Measurements from ENCODE around the gene FDCSP.
"Not testable (repeated sequence)": the region's sequence is repeated elsewhere in the genome, so short reads cannot be mapped to it uniquely, and the experiment has no call there.

FDCSP gene

DNA sequence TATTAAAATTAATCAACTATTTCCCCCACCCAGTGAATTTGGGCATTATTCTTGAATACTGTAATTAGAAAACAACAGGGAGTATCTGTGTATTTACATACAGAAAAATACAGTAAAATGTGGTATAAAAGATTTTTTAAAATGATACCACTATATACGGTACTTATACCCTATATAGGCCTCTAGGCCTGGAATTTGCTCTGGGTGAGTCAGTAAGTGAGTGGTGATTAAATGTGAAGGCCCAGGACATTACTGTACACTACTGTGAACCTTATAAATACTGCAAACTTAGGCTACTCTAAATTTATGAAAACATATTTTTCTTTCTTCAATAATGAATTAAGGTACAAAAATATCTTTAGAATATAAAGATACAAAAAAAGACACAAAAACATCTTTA is 10.2 kb downstream of the FDCSP start:
- Histone ChIP-seq H3K27me3 (no peaks in the 10 kb centered on the region), H3K4me3 (no peak overlapping the region), H3K4me2 (no peak overlapping the region), H3K4me1 (no peaks in the 10 kb centered on the region), H3K9ac (no peak overlapping the region), H3K27ac (no peak overlapping the region), H3K9me3 (no peaks in the 10 kb centered on the region), H4K20me1 (no peaks in the 10 kb centered on the region), H3K36me3 (no peaks in the 10 kb centered on the region)
- no peak for TF ChIP-seq Cebpa-rat (IDR thresholded peaks at IDR 0.05)

DNA sequence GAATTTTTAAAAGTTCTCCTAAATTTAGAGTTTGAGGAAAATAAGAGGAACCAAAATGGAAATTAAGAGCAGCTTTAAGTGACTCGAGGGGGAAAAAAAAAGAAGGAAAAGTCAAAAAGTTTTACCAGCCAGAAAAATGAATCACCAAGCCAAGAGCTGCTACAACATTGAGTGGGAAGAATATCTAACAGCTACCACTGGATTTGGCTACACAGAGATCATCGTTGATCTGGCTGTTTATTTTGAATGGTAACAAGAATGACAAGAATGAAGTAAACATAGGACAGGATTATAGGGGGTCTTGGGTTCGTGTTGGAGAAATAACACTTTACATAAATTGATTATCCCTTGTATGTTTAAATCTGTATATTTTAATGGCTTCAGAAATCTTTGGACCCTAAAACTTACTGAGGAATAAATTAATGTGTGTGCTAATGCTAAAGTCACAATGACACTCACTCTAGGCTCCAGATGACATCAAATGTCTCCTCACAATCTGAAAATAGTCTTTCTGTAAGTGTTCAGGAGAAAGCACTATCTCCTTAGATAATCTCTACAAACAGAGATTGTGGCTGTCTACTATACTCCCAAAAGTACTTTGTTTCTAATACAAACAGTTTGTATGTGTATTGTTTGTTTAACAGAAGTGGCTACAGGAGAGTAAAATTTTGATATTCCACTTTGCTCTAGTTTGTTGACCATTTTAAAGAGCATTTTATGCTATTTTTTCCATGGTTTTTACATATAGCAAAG is 13.4 kb downstream of the FDCSP start:
- no peaks in the 10 kb centered on the region for H4K20me1 ChIP-seq
- H3K9ac ChIP-seq, result no peak overlapping the region
- no peak overlapping the region for H3K27ac ChIP-seq
- no peaks in the 10 kb centered on the region for H3K9me3 ChIP-seq
- H3K36me3 ChIP-seq, result no peaks in the 10 kb centered on the region
- no peak overlapping the region for H3K4me2 ChIP-seq
- H3K4me3 ChIP-seq, result no peak overlapping the region
- no peak for TF ChIP-seq Cebpa-rat (IDR thresholded peaks at IDR 0.05)
- no peaks in the 10 kb centered on the region for H3K27me3 ChIP-seq
- no peaks in the 10 kb centered on the region for H3K4me1 ChIP-seq

GRCh38 chr4:70239884-70240591 is 14.1 kb downstream of the FDCSP start:
- H3K4me2 ChIP-seq, result no peak overlapping the region
- no peaks in the 10 kb centered on the region for H3K4me1 ChIP-seq
- no peaks in the 10 kb centered on the region for H3K9me3 ChIP-seq
- H3K9ac ChIP-seq, result no peak overlapping the region
- H3K27ac ChIP-seq, result no peak overlapping the region
- H3K36me3 ChIP-seq, result no peaks in the 10 kb centered on the region
- H3K4me3 ChIP-seq, result no peak overlapping the region
- no peak for TF ChIP-seq Cebpa-rat (IDR thresholded peaks at IDR 0.05)
- no peaks in the 10 kb centered on the region for H4K20me1 ChIP-seq
- H3K27me3 ChIP-seq, result no peaks in the 10 kb centered on the region

GRCh38 chr4:70242297-70242696 is 16.4 kb downstream of the FDCSP start, which contains the start of gene CSN3:
TSS of gene CSN3 (plus strand) at chr4:70242597. CDS start at chr4:70244820, 2,223 bp downstream.
- not testable (repeated sequence) for H3K4me1 ChIP-seq, H3K36me3 ChIP-seq

DNA sequence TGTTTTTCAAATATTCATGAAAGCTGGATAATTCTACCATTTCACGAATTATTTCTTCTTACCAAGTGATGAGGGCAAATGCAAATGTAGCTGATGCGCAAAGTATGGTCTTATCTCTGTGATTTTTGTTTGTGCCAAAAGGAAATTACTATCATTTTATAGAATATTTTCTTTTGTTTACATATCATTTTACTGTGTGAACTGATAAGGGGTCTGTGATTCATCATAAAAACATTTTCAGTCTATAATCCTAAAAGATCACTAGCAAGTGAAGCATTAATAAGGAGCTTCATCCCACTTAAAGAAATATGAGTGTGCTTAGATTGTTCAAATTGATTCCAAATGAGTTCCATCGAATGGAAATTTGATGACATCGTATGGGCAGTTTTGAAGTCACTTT is 17.2 kb downstream of the FDCSP start:
- H3K9me3 ChIP-seq, result no peaks in the 10 kb centered on the region

More at GRCh38 chr4:70242297-70242696, 16.4 kb downstream of the FDCSP start, which contains the start of gene CSN3:
- H4K20me1 ChIP-seq, H3K4me3 ChIP-seq, H3K9ac ChIP-seq, H3K9me3 ChIP-seq, H3K27ac ChIP-seq, H3K27me3 ChIP-seq, H3K4me2 ChIP-seq: not testable (repeated sequence)

GRCh38 chr4:70251250-70251944 is 25.5 kb downstream of the FDCSP start:
- Histone ChIP-seq H4K20me1 (no peaks in the 10 kb centered on the region), H3K4me1 (no peaks in the 10 kb centered on the region), H3K36me3 (no peaks in the 10 kb centered on the region), H3K4me3 (no peak overlapping the region), H3K9me3 (no peaks in the 10 kb centered on the region), H3K4me2 (no peak overlapping the region), H3K27ac (no peak overlapping the region), H3K27me3 (no peaks in the 10 kb centered on the region), H3K9ac (no peak overlapping the region)
- TF ChIP-seq Cebpa-rat (IDR thresholded peaks at IDR 0.05), result no peak

More for the DNA sequence above, 17.2 kb downstream of the FDCSP start:
- Histone ChIP-seq H3K4me2 (no peak overlapping the region), H3K4me3 (no peak overlapping the region), H3K27me3 (no peaks in the 10 kb centered on the region), H3K4me1 (no peaks in the 10 kb centered on the region), H4K20me1 (no peaks in the 10 kb centered on the region), H3K27ac (no peak overlapping the region), H3K9ac (no peak overlapping the region), H3K36me3 (no peaks in the 10 kb centered on the region)
- TF ChIP-seq Cebpa-rat (IDR thresholded peaks at IDR 0.05), result no peak

DNA sequence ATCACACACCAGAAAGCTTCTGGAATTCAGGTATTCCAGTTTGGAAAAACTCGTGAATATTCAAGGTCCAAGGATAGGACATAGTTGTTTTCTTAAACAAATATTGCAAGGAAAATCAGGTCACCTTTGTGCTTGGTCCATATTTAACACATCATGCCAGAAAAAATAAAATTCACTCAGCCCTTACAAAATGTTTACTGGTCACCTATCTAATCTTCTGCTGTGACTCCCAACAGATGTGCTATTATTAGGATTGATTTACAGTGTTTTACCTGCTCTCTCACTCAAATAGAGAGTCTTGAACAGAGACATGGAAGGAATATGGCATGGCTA is 26.0 kb downstream of the FDCSP start:
- Histone ChIP-seq H3K4me2 (no peak overlapping the region), H3K9ac (no peak overlapping the region), H3K27ac (no peak overlapping the region), H3K4me1 (no peaks in the 10 kb centered on the region), H3K27me3 (no peaks in the 10 kb centered on the region), H4K20me1 (no peaks in the 10 kb centered on the region), H3K4me3 (no peak overlapping the region), H3K9me3 (no peaks in the 10 kb centered on the region), H3K36me3 (no peaks in the 10 kb centered on the region)
- TF ChIP-seq Cebpa-rat (IDR thresholded peaks at IDR 0.05), result no peak

DNA sequence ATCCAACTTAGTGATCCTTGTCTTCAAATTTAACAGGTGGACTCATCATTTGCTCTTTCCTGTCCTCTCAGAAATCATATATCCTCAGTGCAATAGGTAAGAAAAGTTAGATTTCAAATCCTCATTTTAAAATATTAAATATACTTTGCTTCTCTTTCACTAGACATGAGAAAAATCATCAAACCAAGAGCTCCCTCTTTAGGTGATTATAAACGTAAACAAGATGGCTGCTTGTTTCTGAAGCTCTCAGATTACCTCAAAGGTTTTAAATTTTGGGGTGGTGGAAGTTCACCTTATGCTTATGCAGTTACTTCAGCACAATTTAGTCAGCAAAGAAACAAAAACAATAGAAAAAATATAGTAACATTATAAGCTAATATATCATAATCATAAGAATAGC is 43.8 kb downstream of the FDCSP start:
- Histone ChIP-seq H3K27ac (no peak overlapping the region), H3K9me3 (no peaks in the 10 kb centered on the region), H4K20me1 (no peaks in the 10 kb centered on the region), H3K27me3 (no peaks in the 10 kb centered on the region), H3K9ac (no peak overlapping the region), H3K4me2 (no peak overlapping the region), H3K4me1 (no peaks in the 10 kb centered on the region), H3K36me3 (no peaks in the 10 kb centered on the region), H3K4me3 (no peak overlapping the region)
- TF ChIP-seq Cebpa-rat (IDR thresholded peaks at IDR 0.05), result no peak

GRCh38 chr4:70277121-70277520 is 51.2 kb downstream of the FDCSP start:
- Histone ChIP-seq H3K36me3 (no peaks in the 10 kb centered on the region), H3K9me3 (no peaks in the 10 kb centered on the region), H3K4me1 (no peaks in the 10 kb centered on the region), H3K9ac (no peak overlapping the region), H3K27me3 (no peaks in the 10 kb centered on the region), H3K4me2 (no peak overlapping the region), H4K20me1 (no peaks in the 10 kb centered on the region), H3K27ac (no peak overlapping the region), H3K4me3 (no peak overlapping the region)
- no peak for TF ChIP-seq Cebpa-rat (IDR thresholded peaks at IDR 0.05)

- Histone ChIP-seq H3K27ac (no peak overlapping the region), H3K4me2 (no peak overlapping the region), H3K4me3 (no peak overlapping the region), H3K9me3 (no peaks in the 10 kb centered on the region), H3K36me3 (no peaks in the 10 kb centered on the region), H3K9ac (no peak overlapping the region), H4K20me1 (no peaks in the 10 kb centered on the region), H3K27me3 (no peaks in the 10 kb centered on the region), H3K4me1 (no peaks in the 10 kb centered on the region)
- TF ChIP-seq Cebpa-rat (IDR thresholded peaks at IDR 0.05), result no peak
Observed at GRCh38 chr4:70280567-70280966, 54.6 kb downstream of the FDCSP start.

Data from BLaER1 (cell line).